Temporal lobe (tissue), 1 donor: ENCODE data around the gene TROAP. TPM values are rescaled to one million over a fixed set of nuclear protein-coding genes. Genes with fewer than 3 reads are reported as not detected.

Source experiments
- total RNA-seq: library from RNA; depleted of rRNA; stranded (reverse); fragments of >200 nt; gene quantifications from one replicate; pipeline ENCODE4 v1.2.3, GENCODE V29; 2014

TROAP gene
- total RNA-seq, 1 donor from 2014 or later: 0.49 TPM

Other genes starting within 250 kb of the TROAP start
- gene DHH, start 228.5 kb upstream of the TROAP start, total RNA-seq: under 0.01 TPM
- gene LMBR1L, start 212.4 kb upstream of the TROAP start, total RNA-seq: 59.5 TPM
- gene TUBA1B, start 191.9 kb upstream of the TROAP start, total RNA-seq: 782 TPM
- 6,946 TPM for gene TUBA1A, start 134.2 kb upstream of the TROAP start, total RNA-seq
- gene TUBA1C, start 58.2 kb upstream of the TROAP start, total RNA-seq: 39.3 TPM
- 2.2 TPM for gene PRPH, start 28.1 kb upstream of the TROAP start, total RNA-seq
- gene C1QL4, start 13.9 kb downstream of the TROAP start, total RNA-seq: under 0.01 TPM
- under 0.01 TPM for gene DNAJC22, start 23.6 kb downstream of the TROAP start, total RNA-seq
- 36.4 TPM for gene SPATS2, start 44.2 kb downstream of the TROAP start, total RNA-seq
- gene KCNH3, start 215.8 kb downstream of the TROAP start, total RNA-seq: 3.2 TPM
- 26.8 TPM for gene MCRS1, start 244.9 kb downstream of the TROAP start, total RNA-seq